H9 (cell line): ENCODE data around the gene CADM1. TPM values are rescaled to one million over a fixed set of nuclear protein-coding genes. Genes with fewer than 3 reads are reported as not detected.

Source experiments
- DNase-seq: peaks from one replicate; pipeline ENCODE4 v3.0.0-alpha.2; 2017
- H2AFZ ChIP-seq: one replicate; pipeline ENCODE4 v1.6.1; 2013; ENCODE audit warnings: mild to moderate bottlenecking, low read length, control low read depth, moderate library complexity
- H2AK5ac ChIP-seq: 2 replicates; pipeline ENCODE4 v1.6.1; 2013; ENCODE audit warnings: low read length, control low read depth, mixed read lengths; ENCODE audit not compliant: insufficient read length
- H2BK120ac ChIP-seq: one replicate; pipeline ENCODE4 v1.6.1; 2013; ENCODE audit warnings: low read depth, mild to moderate bottlenecking, low read length, control low read depth, inconsistent platforms; ENCODE audit not compliant: poor library complexity, severe bottlenecking
- H2BK12ac ChIP-seq: 2 replicates; pipeline ENCODE4 v1.6.1; 2013; ENCODE audit warnings: low read length, control low read depth, mixed read lengths, low read depth; ENCODE audit not compliant: insufficient read length
- H2BK15ac ChIP-seq: 2 replicates; pipeline ENCODE4 v1.6.1; 2013; ENCODE audit warnings: low read depth, low read length, control low read depth
- H2BK20ac ChIP-seq: one replicate; pipeline ENCODE4 v1.6.1; 2013; ENCODE audit warnings: low read depth, mild to moderate bottlenecking, low read length, control low read depth, inconsistent platforms; ENCODE audit not compliant: poor library complexity, severe bottlenecking
- H2BK5ac ChIP-seq: 2 replicates; pipeline ENCODE4 v1.6.1; 2013; ENCODE audit warnings: low read length, control low read depth, mixed read lengths; ENCODE audit not compliant: insufficient read length
- H3K14ac ChIP-seq: 2 replicates; pipeline ENCODE4 v1.6.1; 2013; ENCODE audit warnings: low read length, control low read depth; ENCODE audit not compliant: insufficient read depth
- H3K18ac ChIP-seq: 2 replicates; pipeline ENCODE4 v1.6.1; 2013; ENCODE audit warnings: low read depth, mild to moderate bottlenecking, mixed read lengths, low read length, control low read depth; ENCODE audit not compliant: insufficient read length
- H3K23ac ChIP-seq: 2 replicates; pipeline ENCODE4 v1.6.1; 2013; ENCODE audit warnings: low read length, control low read depth, mixed read lengths, low read depth; ENCODE audit not compliant: insufficient read length
- H3K23me2 ChIP-seq: 2 replicates; pipeline ENCODE4 v1.6.1; 2013; ENCODE audit warnings: low read depth, mild to moderate bottlenecking, mixed read lengths, low read length, control low read depth; ENCODE audit not compliant: insufficient read length, poor library complexity, severe bottlenecking
- H3K27ac ChIP-seq: 2 replicates; pipeline ENCODE4 v1.5.1; 2013; ENCODE audit warnings: low read length, control low read depth, mixed read lengths, low read depth; ENCODE audit not compliant: insufficient read length
- H3K27me3 ChIP-seq: 2 replicates; pipeline ENCODE4 v1.6.1; 2013; ENCODE audit warnings: low read length, control low read depth, inconsistent platforms; ENCODE audit not compliant: insufficient read depth
- H3K4ac ChIP-seq: 2 replicates; pipeline ENCODE4 v1.6.1; 2013; ENCODE audit warnings: low read depth, mild to moderate bottlenecking, control low read depth, inconsistent platforms, low read length, moderate library complexity
- H3K4me1 ChIP-seq: 2 replicates; pipeline ENCODE4 v1.6.1; 2013; ENCODE audit warnings: low read length, control low read depth, inconsistent platforms; ENCODE audit not compliant: insufficient read depth
- H3K4me2 ChIP-seq: 2 replicates; pipeline ENCODE4 v1.6.1; 2013; ENCODE audit warnings: low read length, control low read depth, mixed read lengths; ENCODE audit not compliant: insufficient read length, insufficient read depth
- H3K56ac ChIP-seq: 2 replicates; pipeline ENCODE4 v1.6.1; 2013; ENCODE audit warnings: low read depth, mild to moderate bottlenecking, mixed read lengths, low read length, control low read depth; ENCODE audit not compliant: insufficient read length
- H3K79me1 ChIP-seq: 2 replicates; pipeline ENCODE4 v1.6.1; 2013; ENCODE audit warnings: low read depth, mild to moderate bottlenecking, moderate library complexity, low read length, control low read depth, inconsistent platforms; ENCODE audit not compliant: insufficient read depth, poor library complexity, severe bottlenecking
- H3K79me2 ChIP-seq: 2 replicates; pipeline ENCODE4 v1.6.1; 2013; ENCODE audit warnings: low read length, control low read depth, inconsistent platforms; ENCODE audit not compliant: insufficient read depth
- H3K9ac ChIP-seq: 2 replicates; pipeline ENCODE4 v1.6.1; 2013; ENCODE audit warnings: low read length, control low read depth, mixed read lengths; ENCODE audit not compliant: insufficient read length; ENCODE audit errors: extremely low read depth
- H3K9me3 ChIP-seq: one replicate; pipeline ENCODE4 v1.6.1; 2013; ENCODE audit warnings: low read depth, low read length, inconsistent platforms; ENCODE audit not compliant: control insufficient read depth
- H3T11ph ChIP-seq: one replicate; pipeline ENCODE4 v1.6.1; 2013; ENCODE audit warnings: mild to moderate bottlenecking, low read length, control low read depth, inconsistent platforms
- H4K20me1 ChIP-seq: one replicate; pipeline ENCODE4 v1.6.1; 2013; ENCODE audit not compliant: control insufficient read depth, insufficient read length, insufficient read depth
- H4K5ac ChIP-seq: 2 replicates; pipeline ENCODE4 v1.6.1; 2013; ENCODE audit warnings: low read depth, mild to moderate bottlenecking, mixed read lengths, low read length, control low read depth; ENCODE audit not compliant: insufficient read length
- H4K8ac ChIP-seq: replicated peaks from 2 replicates; pipeline ENCODE4 v1.6.1; 2013; ENCODE audit warnings: low read length, control low read depth, mixed read lengths, low read depth; ENCODE audit not compliant: insufficient read length
- H4K91ac ChIP-seq: 2 replicates; pipeline ENCODE4 v1.6.1; 2013; ENCODE audit warnings: low read depth, mild to moderate bottlenecking, moderate library complexity, mixed read lengths, low read length, control low read depth; ENCODE audit not compliant: insufficient read length
- H3K27ac Mint-ChIP-seq, 3 experiments: 2 replicates in 2 of 3; 3 replicates in 1 of 3; pipeline ENCODE4 v1.8.0; 2020 to 2021; ENCODE audit warnings: mixed read lengths in 3 of 3, mild to moderate bottlenecking in 1 of 3, moderate library complexity in 1 of 3
- H3K27me3 Mint-ChIP-seq: 2 replicates; pipeline ENCODE4 v1.8.0; 2021; ENCODE audit warnings: low read depth, mild to moderate bottlenecking, moderate library complexity, mixed read lengths
- H3K36me3 Mint-ChIP-seq, 3 experiments: 2 replicates in 2 of 3; 3 replicates in 1 of 3; pipeline ENCODE4 v1.8.0; 2020 to 2021; ENCODE audit warnings: low read depth in 3 of 3, mixed read lengths in 3 of 3; ENCODE audit not compliant: insufficient read depth in 1 of 3
- H3K4me1 Mint-ChIP-seq, 2 experiments: 2 replicates each; pipeline ENCODE4 v1.8.0; 2020; ENCODE audit warnings: mixed read lengths in 2 of 2
- H3K4me3 Mint-ChIP-seq, 2 experiments: 2 replicates in 1 of 2; 3 replicates in 1 of 2; pipeline ENCODE4 v1.8.0; 2020 to 2021; ENCODE audit warnings: mild to moderate bottlenecking in 2 of 2, mixed read lengths in 2 of 2, moderate library complexity in 1 of 2
- H3K9me3 Mint-ChIP-seq, 2 experiments: 2 replicates in 1 of 2; 3 replicates in 1 of 2; pipeline ENCODE4 v1.8.0; 2020; ENCODE audit warnings: mild to moderate bottlenecking in 2 of 2, mixed read lengths in 2 of 2, moderate library complexity in 1 of 2
- WGBS: extraction: QIAGEN DNeasy Blood & Tissue Kit; methylation state at CpG from one replicate; pipeline ENCODE4 v1.1.7; 2013; ENCODE audit warnings: missing lambda C conversion rate, low lambda C conversion rate, mixed read lengths; ENCODE audit not compliant: insufficient read length; ENCODE audit errors: extremely low coverage; 5-methylcytosine and 5-hydroxymethylcytosine counted together
- total RNA-seq: library from RNA; stranded (reverse); gene quantifications from 2 replicates; pipeline ENCODE4 v1.2.1, GENCODE V29; 2021
- TF ChIP-seq, protein P1 (sequence below): fragments of 200-600 bp; sonication (generic); conservative IDR thresholded peaks from 3 replicates; pipeline ENCODE4 v1.8.0; 2021; ENCODE audit warnings: antibody characterized with exemption, mild to moderate bottlenecking

CADM1 gene
- total RNA-seq, 1 experiment from 2014 or later: 11.9 TPM

DNA sequence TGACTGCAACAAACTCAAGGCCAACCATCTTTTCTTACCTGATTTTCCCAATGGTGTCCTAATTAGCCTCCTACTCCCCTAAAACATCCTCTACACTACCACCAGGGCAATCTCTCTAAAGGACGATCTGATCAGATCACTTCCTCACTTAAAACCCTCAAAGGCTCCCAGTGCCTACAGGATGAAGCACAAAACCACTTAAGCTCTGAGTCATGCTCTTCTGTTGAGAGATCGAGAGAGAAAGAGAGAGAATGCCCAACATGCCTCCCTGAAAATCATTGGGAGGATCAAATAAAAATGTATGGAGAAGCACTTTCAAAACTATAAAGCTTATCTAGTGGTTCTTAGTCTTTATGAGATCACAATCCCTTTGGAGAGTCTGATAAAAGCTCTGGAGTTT is 171.1 kb downstream of the CADM1 start:
- Histone ChIP-seq H4K20me1 (no peaks in the 10 kb centered on the region), H3K4me2 (no peak overlapping the region), H3K9me3 (no peaks in the 10 kb centered on the region), H3T11ph (no peak overlapping the region), H3K23me2 (no peaks in the 10 kb centered on the region), H3K79me1 (no peaks in the 10 kb centered on the region), H2BK120ac (no peak overlapping the region), H2BK12ac (no peak overlapping the region), H3K79me2 (no peaks in the 10 kb centered on the region), H3K18ac (no peak overlapping the region), H3K9ac (no peak overlapping the region), H3K4ac (no peak overlapping the region), H4K91ac (no peak overlapping the region), H3K4me1 (no peaks in the 10 kb centered on the region), H3K27me3 (no peaks in the 10 kb centered on the region), H2AK5ac (no peak overlapping the region), H2BK5ac (no peak overlapping the region), H2BK15ac (no peak overlapping the region), H4K5ac (no peak overlapping the region), H3K56ac (no peak overlapping the region), H3K14ac (no peak overlapping the region), H3K27ac (no peak overlapping the region), H2AFZ (no peak overlapping the region), H2BK20ac (no peak overlapping the region), H3K23ac (no peak overlapping the region), H4K8ac (no peak overlapping the region)
- DNase-seq: no peak
- Mint-ChIP-seq H3K27ac (no peak overlapping the region), H3K27me3 (peaks cover 7% of the 10 kb centered on the region; the same call in 1 of the 2 replicates), H3K9me3 (no peaks in the 10 kb centered on the region), H3K4me3 (no peak overlapping the region), H3K36me3 (no peaks in the 10 kb centered on the region), H3K4me1 (no peaks in the 10 kb centered on the region)
- WGBS: no CpG with 5 or more reads among the region's 2 CpGs
- TF ChIP-seq, protein P1, sequence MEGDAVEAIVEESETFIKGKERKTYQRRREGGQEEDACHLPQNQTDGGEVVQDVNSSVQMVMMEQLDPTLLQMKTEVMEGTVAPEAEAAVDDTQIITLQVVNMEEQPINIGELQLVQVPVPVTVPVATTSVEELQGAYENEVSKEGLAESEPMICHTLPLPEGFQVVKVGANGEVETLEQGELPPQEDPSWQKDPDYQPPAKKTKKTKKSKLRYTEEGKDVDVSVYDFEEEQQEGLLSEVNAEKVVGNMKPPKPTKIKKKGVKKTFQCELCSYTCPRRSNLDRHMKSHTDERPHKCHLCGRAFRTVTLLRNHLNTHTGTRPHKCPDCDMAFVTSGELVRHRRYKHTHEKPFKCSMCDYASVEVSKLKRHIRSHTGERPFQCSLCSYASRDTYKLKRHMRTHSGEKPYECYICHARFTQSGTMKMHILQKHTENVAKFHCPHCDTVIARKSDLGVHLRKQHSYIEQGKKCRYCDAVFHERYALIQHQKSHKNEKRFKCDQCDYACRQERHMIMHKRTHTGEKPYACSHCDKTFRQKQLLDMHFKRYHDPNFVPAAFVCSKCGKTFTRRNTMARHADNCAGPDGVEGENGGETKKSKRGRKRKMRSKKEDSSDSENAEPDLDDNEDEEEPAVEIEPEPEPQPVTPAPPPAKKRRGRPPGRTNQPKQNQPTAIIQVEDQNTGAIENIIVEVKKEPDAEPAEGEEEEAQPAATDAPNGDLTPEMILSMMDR: 0 out of 3 replicates have a peak, but pooled peaks have one; percentile 13
